Nucleus accumbens (tissue), 56 donors: ENCODE measurements around the gene VWA2.
"Not testable (repeated sequence)": the region's sequence is repeated elsewhere in the genome, so short reads cannot be mapped to it uniquely, and the experiment has no call there.

Experiments used
- DNase-seq, 56 donors: peaks; one replicate each; lab custom pipeline; 2025; lab: John Stamatoyannopoulos, UW

Gene VWA2

GRCh38 chr10:114313139-114313538 is 74.1 kb downstream of the VWA2 start:
- DNase-seq: no peak

DNA sequence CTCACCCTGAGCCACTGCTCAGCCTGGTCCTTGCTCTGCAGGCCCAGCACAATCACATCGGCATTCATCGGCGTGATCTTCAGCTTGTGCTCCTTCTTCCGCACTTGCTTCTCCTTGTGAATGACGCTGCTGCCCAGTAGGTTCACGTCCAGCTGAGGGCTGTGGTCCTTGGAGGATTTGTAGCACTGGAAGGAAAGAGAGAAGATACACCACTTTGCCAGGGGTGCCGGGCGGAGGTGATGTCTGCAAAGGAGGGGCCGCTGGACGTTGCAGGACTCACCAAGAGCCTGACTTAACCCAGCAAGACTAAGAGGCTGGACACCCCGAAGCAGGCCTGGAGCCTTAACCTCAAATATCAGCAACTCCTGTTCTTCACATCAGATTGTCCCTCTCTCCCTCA is 74.8 kb downstream of the VWA2 start:
- DNase-seq: no peak

- DNase-seq: no peak
Measured at GRCh38 chr10:114315566-114316420, 76.7 kb downstream of the VWA2 start.

- no peak for DNase-seq
Measured at GRCh38 chr10:114316744-114317143, 77.7 kb downstream of the VWA2 start.

- no peak for DNase-seq
Measured at GRCh38 chr10:114319406-114320248, 80.6 kb downstream of the VWA2 start.

DNA sequence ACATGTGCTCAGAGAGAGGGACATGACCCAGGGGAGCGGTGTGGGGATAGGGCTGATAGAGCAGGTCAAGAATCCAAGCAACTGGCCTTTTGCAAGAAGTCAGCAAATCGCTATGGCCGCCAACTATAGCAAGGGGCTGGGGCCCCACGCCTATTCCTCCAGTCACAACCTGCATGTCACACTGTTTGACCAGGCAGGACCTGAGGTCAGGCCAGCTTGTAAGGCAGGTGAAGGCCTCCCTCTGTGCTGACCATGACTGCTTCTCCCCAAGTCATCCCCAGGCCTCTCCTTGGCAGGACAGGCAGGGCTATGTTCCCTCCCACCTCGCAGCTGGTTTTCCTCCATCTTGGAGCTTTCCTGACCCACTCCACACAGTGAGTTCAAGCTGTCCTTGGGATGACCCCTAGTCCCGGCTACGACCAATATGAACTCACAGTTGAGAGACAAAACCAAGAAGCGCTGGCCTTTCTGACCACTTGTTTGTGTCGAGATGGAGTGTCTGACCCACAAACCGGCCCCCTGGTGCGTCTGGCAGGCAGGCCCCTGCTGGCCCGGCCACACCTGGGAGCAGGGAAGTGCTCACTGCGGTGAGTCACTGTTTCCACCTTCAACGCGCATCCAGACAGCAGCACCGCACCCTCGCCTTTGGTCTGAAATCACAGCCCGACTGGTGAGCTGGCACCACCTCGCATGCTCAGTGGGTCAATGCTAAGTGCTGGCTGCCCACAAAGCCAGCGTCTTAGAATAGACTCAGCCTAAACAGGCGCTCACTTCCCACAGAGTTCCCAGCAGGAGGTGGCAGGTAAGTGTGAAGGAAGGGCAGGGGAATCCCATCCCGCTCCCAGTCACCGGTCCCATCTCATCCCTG is 81.4 kb downstream of the VWA2 start:
- DNase-seq: no peak

GRCh38 chr10:114322344-114322743 is 83.3 kb downstream of the VWA2 start:
- DNase-seq: no peak

DNA sequence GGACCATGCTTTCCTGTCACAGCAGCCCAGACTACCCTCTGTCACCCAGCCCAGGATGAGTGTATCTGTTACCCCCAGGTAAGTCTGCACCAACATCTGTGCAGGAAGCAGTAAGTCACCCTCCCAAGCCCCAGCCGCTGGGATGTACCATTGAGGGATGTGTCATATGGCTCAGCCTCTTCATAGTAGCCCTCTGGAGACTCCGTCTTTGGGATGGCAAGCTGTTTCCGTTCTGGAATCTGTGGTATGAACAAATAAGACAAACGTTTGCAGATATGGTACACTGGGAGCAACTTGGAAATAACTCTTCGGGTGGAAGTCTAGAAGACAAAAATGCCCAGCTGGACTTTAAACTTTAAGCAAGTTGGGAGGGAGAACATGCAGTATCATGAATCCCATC is 84.0 kb downstream of the VWA2 start:
- no peak for DNase-seq

DNA sequence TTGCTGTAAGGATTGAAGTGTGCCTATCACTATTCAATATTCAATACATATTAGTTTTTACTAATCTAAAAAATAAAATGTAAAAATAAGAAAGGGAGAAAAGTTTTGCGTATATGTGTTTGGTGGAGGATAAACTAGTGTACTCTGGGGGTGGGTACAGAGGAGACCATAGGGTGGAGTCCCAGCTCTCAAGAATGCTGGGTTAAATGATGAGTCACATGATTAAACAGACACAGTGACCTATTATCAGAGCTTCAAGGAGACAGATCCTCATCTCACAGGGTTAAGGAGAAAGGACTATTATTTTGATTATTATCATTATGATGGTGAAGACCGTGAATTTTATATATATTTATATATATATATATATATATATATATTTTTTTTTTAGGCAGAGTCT is 87.7 kb downstream of the VWA2 start:
- no peak for DNase-seq

GRCh38 chr10:114327537-114328440 is 88.7 kb downstream of the VWA2 start:
- DNase-seq: no peak

GRCh38 chr10:114328441-114328812 is 89.4 kb downstream of the VWA2 start:
- DNase-seq: no peak

DNA sequence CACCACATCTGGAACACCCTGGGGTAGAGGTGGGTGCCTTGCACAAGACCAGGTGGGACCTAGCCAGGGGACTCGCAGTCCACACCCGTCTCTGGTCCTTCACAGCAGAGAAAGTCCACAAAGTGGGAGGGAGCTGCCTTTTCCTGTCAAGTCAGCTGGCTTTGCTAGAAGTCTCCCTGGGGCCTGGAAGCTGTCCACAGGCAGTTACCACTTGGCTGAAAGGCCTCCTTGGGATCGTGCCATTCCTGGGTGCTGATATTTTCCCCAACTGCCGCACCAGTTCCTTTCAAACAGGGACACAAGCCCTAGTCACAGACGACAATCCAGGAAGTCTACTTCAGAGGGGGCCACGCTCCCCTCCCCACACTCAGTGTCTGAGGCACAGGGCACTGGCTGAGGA is 89.8 kb downstream of the VWA2 start:
- peak in 19 of 56 donors; percentile 5 to 54 (median 19) for DNase-seq

GRCh38 chr10:114329634-114330365 is 90.7 kb downstream of the VWA2 start:
- no peak for DNase-seq

GRCh38 chr10:114332301-114333192 is 93.5 kb downstream of the VWA2 start:
- no peak for DNase-seq

DNA sequence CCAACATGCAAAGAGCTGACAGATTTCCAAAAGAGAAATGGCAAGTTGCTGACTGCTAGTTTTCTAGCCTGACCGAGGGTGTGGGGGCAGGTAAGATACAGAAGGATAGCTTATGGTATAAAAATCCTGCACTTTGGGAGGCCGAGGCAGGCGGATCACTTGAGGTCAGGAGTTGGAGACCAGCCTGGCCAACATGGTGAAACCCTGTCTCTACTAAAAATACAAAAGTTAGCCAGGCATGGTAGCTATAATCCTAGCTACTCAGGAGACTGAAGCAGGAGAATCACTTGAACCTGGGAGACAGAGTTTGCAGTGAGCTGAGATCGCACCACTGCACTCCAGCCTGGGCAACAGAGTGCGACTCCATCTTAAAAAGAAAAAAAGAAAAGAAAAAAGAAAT is 94.4 kb downstream of the VWA2 start:
- not testable (repeated sequence) for DNase-seq

DNA sequence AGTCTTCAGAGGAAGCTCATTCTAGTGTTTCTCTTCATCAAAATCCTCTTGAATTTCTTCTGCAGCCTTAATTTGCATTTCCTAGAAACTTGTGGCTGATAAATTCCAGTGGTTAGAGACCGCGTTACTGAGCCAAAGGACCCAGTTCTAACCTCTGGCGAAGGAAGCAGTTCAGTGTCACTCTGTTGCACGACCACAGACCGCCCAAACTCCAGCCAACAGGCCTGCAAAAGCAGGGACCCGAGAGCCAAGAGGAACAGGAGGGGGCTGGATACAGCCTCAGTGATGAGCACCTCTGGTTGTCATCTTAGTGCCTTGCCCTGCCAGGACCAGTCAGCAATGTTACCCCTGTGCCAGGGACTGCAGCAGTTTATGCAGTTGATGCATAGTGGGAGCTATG is 95.2 kb downstream of the VWA2 start:
- DNase-seq: no peak

DNA sequence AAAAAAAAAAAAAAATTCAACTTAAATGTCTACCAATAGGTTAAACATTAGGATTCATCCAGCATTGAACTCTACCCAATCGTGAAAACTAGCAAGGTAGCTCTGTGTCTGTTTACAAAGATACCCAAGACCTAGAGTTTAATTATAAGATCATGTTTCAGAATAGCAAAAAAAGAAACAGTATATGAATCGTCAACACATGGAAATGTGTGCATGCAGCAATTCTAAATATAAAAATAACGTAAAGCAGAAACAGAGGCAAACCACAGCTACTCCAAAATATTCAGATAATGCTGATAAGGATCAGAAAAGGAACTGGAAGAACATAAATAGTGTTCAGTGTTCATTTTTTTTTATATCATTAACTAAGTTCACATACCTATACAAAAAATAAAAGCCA is 96.6 kb downstream of the VWA2 start:
- DNase-seq: no peak
